Left lung (tissue), 10 donors: ENCODE measurements around the gene NCOA6. TPM values are rescaled to one million over a fixed set of nuclear protein-coding genes. Genes with fewer than 3 reads are reported as not detected.

Source experiments
- ATAC-seq: fragments of 200-7000 bp; cut with Tn5 transposase; one replicate; pipeline ENCODE4 v1.9.1; 2020; ENCODE audit warnings: moderate library complexity
- DNase-seq, 4 donors: peaks; one replicate each; pipeline ENCODE4 v3.0.0-alpha.2; 2013 to 2020
- H3K27ac ChIP-seq, 2 donors: fragments of 200-600 bp; sonication (generic) in 1 of 2; one replicate each; pipeline versions ENCODE4 v1.5.0 to v1.8.0; 2020 to 2021
- H3K27me3 ChIP-seq, 2 donors: fragments of 200-600 bp; sonication (generic) in 1 of 2; one replicate each; pipeline versions ENCODE4 v1.5.0 to v1.8.0; 2020 to 2021
- H3K36me3 ChIP-seq, 2 donors: fragments of 200-600 bp; sonication (generic) in 1 of 2; one replicate each; pipeline versions ENCODE4 v1.5.0 to v1.8.0; 2020 to 2021
- H3K4me1 ChIP-seq, 2 donors: fragments of 200-600 bp; one replicate each; pipeline ENCODE4 v1.8.0; 2021
- H3K4me3 ChIP-seq, 2 donors: fragments of 200-600 bp; sonication (generic) in 1 of 2; one replicate each; pipeline versions ENCODE4 v1.5.0 to v1.8.0; 2020 to 2021; ENCODE audit warnings: mild to moderate bottlenecking in 1 of 2
- H3K9me3 ChIP-seq, 2 donors: fragments of 200-600 bp; sonication (generic) in 1 of 2; one replicate each; pipeline versions ENCODE4 v1.5.0 to v1.8.0; 2020 to 2021
- intact Hi-C, 2 donors: fragments of 100-400 bp; cut with DNase I; formaldehyde crosslinking; loops; one replicate each; pipeline versions ENCODE4 v1.11.2 to v1.14.2; 2022
- polyA plus RNA-seq, 6 donors: library from polyadenylated mRNA; unstranded; fragments of 120-200 nt; gene quantifications; one replicate each; pipeline ENCODE4 v1.2.1, GENCODE V29; 2013; ENCODE audit not compliant: insufficient read length in 6 of 6
- total RNA-seq, 2 donors: library from RNA; stranded (reverse); fragmentation: NEBNext Ultra II Directional; extraction: Animal tissue kit (Norgen Biotek cat#: 25700); gene quantifications; one replicate each; pipeline ENCODE4 v1.2.1, GENCODE V29; 2021
- TF ChIP-seq, protein P1 (sequence below), 2 donors: fragments of 200-600 bp; sonication (generic) in 1 of 2; IDR thresholded peaks; one replicate each; pipeline versions ENCODE4 v1.5.0 to v1.8.0; 2021; ENCODE audit warnings: antibody characterized with exemption in 2 of 2
- donor health status: DM: no; HTN: yes; CAD: no.
- donor health status: DM: no; HTN: no; CAD: no.

Gene NCOA6
- total and polyA plus RNA-seq, 8 donors: 26.0 to 52.3 (median 45.0) TPM

DNA sequence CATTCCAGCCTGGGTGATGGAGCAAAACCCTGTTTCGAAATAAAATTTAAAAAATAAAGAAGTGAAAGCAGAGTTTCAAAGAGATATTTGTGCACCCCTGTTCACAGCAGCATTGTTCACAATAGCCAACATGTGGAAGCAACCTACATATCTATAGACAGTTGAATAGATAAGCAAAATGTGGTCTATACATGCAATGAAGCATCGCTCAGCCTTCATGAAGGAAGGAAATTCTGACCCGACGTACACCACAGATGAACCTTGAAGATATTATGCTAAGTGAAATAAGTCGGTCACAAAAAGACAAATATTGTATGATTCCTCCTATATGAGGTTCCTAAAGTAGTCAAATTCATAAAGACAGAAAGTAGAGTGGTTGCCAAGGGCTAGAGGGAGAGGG is 6.5 kb upstream of the NCOA6 start:
- no peak overlapping the region for H3K27ac ChIP-seq
- no peak for ATAC-seq
- TF ChIP-seq, protein P1, sequence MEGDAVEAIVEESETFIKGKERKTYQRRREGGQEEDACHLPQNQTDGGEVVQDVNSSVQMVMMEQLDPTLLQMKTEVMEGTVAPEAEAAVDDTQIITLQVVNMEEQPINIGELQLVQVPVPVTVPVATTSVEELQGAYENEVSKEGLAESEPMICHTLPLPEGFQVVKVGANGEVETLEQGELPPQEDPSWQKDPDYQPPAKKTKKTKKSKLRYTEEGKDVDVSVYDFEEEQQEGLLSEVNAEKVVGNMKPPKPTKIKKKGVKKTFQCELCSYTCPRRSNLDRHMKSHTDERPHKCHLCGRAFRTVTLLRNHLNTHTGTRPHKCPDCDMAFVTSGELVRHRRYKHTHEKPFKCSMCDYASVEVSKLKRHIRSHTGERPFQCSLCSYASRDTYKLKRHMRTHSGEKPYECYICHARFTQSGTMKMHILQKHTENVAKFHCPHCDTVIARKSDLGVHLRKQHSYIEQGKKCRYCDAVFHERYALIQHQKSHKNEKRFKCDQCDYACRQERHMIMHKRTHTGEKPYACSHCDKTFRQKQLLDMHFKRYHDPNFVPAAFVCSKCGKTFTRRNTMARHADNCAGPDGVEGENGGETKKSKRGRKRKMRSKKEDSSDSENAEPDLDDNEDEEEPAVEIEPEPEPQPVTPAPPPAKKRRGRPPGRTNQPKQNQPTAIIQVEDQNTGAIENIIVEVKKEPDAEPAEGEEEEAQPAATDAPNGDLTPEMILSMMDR (IDR thresholded peaks at IDR 0.05): no peak
- no peak overlapping the region for H3K4me3 ChIP-seq
- H3K36me3 ChIP-seq: no peaks in the 10 kb centered on the region
- DNase-seq: no peak
- H3K4me1 ChIP-seq: no peaks in the 10 kb centered on the region
- intact Hi-C loops: no loop called here
- no peaks in the 10 kb centered on the region for H3K9me3 ChIP-seq
- no peaks in the 10 kb centered on the region for H3K27me3 ChIP-seq

DNA sequence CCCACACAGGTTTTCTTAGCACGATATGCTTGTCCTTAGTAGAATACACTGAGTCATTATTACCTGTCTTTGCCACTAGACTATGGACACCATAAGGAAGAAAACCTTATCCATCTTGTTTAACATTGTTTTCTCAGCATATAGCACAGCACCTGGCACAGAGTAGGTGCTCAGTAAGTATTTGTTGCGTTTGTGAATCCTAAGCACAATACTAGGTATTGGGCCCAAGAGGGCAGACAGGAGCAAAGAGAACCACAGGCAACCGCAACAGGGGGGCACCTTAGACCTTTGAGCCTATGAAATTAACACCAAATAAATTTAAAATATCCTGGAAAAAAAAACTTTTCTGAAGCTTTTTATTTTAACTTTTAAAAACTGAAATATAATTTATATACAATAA is 3.7 kb upstream of the NCOA6 start:
- DNase-seq (no peak), ATAC-seq (no peak)
- H3K4me1 ChIP-seq: peaks cover under 1 to 11% of the 10 kb centered on the region in 2 donors
- intact Hi-C loops: no loop called here
- no peak overlapping the region for H3K4me3 ChIP-seq
- no peaks in the 10 kb centered on the region for H3K9me3 ChIP-seq
- TF ChIP-seq, protein P1 (IDR thresholded peaks at IDR 0.05): no peak
- H3K27ac ChIP-seq: no peak overlapping the region
- no peaks in the 10 kb centered on the region for H3K36me3 ChIP-seq
- no peaks in the 10 kb centered on the region for H3K27me3 ChIP-seq

- H3K4me1 ChIP-seq: peaks cover 9 to 33% of the 10 kb centered on the region in 2 donors
- H3K36me3 ChIP-seq: no peaks in the 10 kb centered on the region
- peak; percentile 51 to 91 (median 61) for DNase-seq
- no peaks in the 10 kb centered on the region for H3K9me3 ChIP-seq
- peak overlapping the region; percentile 88 for H3K27ac ChIP-seq
- intact Hi-C loops: no loop called here
- H3K4me3 ChIP-seq: peak overlapping the region; percentile 81 to 93
- H3K27me3 ChIP-seq: no peaks in the 10 kb centered on the region
- TF ChIP-seq, protein P1 (IDR thresholded peaks at IDR 0.05): no peak
- peak; percentile 78 for ATAC-seq
These were observed 483 bp downstream of the NCOA6 start for GRCh38 chr20:34824806-34825529.

DNA sequence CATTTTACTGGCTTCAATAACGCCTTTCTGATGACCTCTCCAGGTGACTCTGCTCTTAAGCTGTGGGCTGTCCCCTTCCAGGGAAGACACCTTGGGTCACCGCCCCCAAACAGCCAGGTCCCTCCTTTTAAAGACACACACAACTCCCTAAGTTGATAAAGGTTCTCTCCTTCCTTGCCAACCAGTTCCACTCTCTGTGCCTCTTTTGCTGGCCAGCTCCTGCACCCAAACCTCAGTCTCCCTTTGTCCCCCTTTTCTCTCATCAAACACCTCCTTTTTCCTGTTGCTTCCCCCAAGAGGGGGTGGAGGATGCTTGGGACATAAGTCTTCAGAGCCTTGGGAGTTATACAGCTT is 1.0 kb downstream of the NCOA6 start:
- H3K4me3 ChIP-seq: peak overlapping the region; percentile 81 to 93

GRCh38 chr20:34824026-34824425 is 1.4 kb downstream of the NCOA6 start:
- intact Hi-C loops: no loop called here
- Histone ChIP-seq H3K27me3 (no peaks in the 10 kb centered on the region), H3K36me3 (no peaks in the 10 kb centered on the region), H3K4me3 (peak overlapping the region; percentile 81 to 93), H3K27ac (peak overlapping the region in 1 of 2 donors; percentile 88), H3K9me3 (no peaks in the 10 kb centered on the region), H3K4me1 (peaks cover 9 to 43% of the 10 kb centered on the region in 2 donors)
- TF ChIP-seq, protein P1 (IDR thresholded peaks at IDR 0.05): no peak
- DNase-seq (no peak), ATAC-seq (no peak)

More for the DNA sequence above, 1.0 kb downstream of the NCOA6 start:
- Histone ChIP-seq H3K27me3 (no peaks in the 10 kb centered on the region), H3K36me3 (no peaks in the 10 kb centered on the region), H3K27ac (peak overlapping the region; percentile 88), H3K9me3 (no peaks in the 10 kb centered on the region), H3K4me1 (peaks cover 9 to 39% of the 10 kb centered on the region in 2 donors)
- DNase-seq (peak in 2 of 4 donors; percentile 62 to 79), ATAC-seq (peak; percentile 88)
- TF ChIP-seq, protein P1 (IDR thresholded peaks at IDR 0.05): no peak
- intact Hi-C loops: no loop called here
